Measurements from ENCODE around the gene IFNAR2. TPM values are rescaled to one million over a fixed set of nuclear protein-coding genes. Genes with fewer than 3 reads are reported as not detected.
A peak's percentile ranks its signal among the peaks of the same experiment; 100 is the strongest.
"Not testable (repeated sequence)": the region's sequence is repeated elsewhere in the genome, so short reads cannot be mapped to it uniquely, and the experiment has no call there.

The IFNAR2 gene
- total RNA-seq, 1 donor from 2014 or later, result 7.7 TPM

DNA sequence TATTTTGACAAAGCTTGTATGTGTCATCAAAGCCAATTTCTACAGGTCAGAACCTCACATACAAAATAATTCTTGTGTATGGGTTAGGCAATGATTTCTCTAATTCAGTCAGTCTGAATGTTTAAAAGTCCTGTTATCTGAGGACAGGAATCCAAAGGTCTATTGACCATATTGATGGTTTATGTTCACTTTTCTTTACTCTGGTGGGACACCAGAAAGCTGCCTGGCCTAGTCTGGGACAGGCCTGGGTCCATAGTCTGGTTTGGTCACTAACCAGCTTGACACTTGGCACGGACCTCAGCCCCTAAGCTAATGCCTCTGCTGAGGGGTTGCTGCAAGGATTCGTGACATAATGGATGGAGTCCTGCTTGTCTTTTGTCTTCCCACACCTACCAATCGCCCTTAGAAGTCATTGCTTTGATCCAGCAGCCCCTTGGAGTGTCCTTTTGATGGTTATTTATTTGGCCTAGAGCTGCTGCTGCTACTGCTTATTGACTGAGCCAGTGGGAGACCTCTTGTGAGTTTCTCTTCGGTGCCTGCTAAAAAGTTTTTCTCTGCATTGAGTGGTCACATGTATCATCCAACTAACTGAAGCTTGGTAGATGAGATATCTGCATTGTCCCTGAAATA is 15.7 kb downstream of the IFNAR2 start:
- ATAC-seq, result no peak

DNA sequence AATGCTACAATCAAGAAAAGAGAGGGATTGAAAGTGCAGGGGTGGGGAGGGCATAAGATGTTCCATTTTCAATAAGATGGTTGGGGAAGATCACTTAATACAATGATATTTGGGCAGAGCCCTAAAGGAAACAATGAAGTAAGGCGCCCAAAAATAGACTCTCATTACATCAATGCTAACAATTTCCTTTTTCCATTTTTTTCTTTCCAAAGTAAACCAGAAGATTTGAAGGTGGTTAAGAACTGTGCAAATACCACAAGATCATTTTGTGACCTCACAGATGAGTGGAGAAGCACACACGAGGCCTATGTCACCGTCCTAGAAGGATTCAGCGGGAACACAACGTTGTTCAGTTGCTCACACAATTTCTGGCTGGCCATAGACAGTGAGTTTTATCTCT is 16.8 kb downstream of the IFNAR2 start:
- no peak for ATAC-seq

- ATAC-seq, result no peak
Observed at GRCh38 chr21:33246963-33247362, 17.2 kb downstream of the IFNAR2 start.

- no peak for ATAC-seq
Observed at GRCh38 chr21:33247599-33247998, 17.9 kb downstream of the IFNAR2 start.

DNA sequence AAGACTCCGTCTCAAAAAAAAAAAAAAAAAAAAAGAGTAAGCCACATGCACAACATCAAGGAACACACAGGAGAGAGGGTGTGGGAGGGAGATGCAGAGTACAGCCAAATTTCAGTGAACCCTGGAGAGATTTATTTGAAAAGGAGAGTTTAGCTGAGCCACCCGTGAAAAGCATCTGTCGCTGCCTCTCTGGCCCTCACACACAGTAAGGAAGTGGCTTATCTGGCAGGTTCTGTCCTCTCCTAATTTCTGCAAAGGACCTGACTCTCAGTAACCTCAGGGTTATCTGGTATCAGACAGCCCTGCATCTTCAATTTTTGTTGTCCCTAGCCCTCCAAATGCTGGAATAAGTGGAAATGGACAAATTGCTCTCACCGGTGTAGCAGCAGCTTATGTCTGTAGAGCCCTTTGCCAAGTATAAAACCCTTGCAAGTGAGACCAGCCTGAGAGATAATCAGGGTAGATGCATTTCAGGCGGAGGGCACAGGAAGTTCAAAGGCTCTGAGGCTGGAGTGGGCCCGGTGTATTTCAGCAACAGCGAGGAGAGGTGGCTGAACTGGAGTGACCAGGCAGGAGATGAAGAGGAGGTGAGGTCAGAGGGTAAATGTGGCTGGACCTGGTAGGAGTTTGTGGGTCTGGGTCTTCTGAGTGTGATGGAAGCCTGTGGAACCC is 19.7 kb downstream of the IFNAR2 start:
- no peak for ATAC-seq

DNA sequence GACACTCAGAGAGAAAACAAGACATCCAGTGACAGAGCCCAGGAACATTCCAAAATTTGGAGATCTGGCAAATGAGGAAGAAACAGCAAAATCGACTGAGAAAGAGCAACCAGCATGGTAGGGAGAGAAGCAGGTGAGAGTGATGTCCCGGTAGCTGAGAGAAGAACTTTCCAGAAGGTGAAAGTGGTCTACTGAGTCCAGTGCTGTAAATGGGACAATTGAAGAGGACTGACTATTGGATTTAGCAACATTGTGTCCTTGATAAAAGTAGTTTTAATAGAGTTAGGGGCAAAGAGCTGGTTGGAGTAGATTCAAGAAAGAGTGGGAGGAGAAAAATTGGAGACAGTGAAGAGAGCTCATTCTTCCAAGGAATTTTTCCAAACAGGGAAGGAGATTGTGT is 21.4 kb downstream of the IFNAR2 start:
- no peak for ATAC-seq

GRCh38 chr21:33253382-33253781 is 23.6 kb downstream of the IFNAR2 start:
- ATAC-seq, result not testable (repeated sequence)

GRCh38 chr21:33254766-33255165 is 25.0 kb downstream of the IFNAR2 start:
- no peak for ATAC-seq

GRCh38 chr21:33255404-33255803 is 25.7 kb downstream of the IFNAR2 start:
- ATAC-seq, result no peak

- no peak for ATAC-seq
Observed at GRCh38 chr21:33256019-33256418, 26.3 kb downstream of the IFNAR2 start.

DNA sequence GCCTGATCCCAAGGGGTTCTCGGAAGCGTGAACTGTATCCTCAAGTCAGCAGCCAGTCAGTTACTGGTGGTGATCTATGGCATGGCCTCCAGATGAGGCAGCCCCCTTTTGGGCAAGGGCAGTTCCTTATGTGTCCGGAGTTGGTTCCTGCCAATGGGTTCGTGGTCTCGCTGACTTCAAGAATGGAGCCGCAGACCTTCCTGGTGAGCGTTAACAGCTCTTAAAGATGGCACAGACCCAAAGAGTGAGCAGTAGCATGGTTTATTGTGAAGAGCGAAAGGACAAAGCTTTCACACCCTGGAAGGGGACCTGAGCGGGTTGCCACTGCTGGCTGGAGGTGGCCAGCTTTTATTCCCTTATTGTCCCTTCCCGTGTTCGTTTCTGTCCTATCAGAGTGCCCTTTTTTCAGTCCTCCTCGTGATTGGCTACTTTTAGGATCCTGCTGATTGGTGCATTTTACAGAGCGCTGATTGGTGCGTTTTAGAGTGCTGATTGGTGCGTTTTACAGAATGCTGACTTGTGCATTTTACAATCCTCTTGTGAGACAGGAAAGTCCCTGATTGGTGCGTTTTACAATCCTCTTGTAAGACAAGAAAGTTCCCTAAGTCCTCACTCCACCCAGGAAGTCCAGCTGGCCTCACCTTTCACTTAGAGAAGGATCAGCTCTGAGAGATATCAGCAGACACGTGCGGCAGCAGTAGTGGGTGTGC is 27.5 kb downstream of the IFNAR2 start:
- no peak for ATAC-seq

DNA sequence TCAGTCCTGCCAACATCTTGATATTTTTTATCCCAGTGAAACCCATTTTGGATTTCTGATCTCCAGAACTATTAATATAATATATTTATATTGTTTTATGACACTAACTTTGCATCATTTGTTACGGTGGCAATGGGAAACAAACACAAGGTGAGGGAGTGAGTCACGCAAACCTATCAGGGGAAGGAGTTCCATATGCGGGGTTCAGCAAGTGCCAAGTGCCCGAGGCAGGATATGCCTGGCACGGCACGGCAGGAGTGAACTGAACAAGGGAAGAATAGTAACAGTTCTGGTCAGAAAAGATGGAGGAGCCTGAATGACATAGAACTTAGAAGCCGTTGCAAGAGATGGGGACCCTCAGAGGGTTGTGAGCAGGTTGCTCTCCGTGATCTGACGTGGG is 28.7 kb downstream of the IFNAR2 start:
- no peak for ATAC-seq

DNA sequence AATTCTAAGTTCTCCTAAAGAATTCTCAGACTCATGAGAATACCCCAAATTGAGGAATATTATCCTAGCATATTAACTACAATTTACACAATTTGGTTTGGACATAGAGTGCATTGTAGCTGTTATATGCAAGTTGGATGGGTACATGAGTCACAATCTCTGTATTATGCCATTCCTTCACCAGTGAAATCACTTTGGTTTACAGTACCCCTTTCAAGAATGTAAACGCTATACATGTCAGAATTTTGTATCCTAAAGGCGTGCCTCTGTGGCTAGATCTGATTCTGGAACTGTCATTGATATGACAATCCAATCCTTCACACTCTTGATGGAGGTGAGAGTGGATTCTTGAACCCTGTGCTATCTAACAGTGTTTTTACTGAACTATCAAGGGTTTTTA is 29.7 kb downstream of the IFNAR2 start:
- no peak for ATAC-seq

GRCh38 chr21:33259995-33260394 is 30.3 kb downstream of the IFNAR2 start:
- no peak for ATAC-seq

DNA sequence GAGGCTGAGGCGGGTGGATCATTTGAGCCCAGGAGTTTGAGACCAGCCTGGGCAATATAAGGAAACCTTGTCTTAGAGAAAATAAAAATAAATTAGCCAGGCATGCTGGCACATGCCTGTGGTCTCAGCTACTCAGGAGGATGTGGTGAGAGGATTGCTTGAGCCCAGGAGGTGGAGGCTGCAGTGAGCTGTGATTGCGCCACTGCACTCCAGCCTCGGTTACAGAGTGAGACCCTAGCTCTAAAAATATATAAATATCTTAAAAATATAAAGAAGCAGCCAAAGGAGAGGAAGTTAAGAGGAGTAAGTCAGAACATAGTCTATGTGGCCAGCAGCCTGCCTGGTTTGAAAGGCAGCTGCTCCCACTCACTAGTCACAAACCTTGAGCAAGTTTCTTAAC is 31.9 kb downstream of the IFNAR2 start:
- no peak for ATAC-seq

DNA sequence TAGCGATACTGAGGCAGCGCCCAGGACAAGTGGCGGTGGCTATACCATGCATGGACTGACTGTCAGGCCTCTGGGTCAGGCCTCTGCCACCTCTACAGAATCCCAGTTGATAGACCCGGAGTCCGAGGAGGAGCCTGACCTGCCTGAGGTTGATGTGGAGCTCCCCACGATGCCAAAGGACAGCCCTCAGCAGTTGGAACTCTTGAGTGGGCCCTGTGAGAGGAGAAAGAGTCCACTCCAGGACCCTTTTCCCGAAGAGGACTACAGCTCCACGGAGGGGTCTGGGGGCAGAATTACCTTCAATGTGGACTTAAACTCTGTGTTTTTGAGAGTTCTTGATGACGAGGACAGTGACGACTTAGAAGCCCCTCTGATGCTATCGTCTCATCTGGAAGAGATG is 33.2 kb downstream of the IFNAR2 start:
- ATAC-seq, result no peak

DNA sequence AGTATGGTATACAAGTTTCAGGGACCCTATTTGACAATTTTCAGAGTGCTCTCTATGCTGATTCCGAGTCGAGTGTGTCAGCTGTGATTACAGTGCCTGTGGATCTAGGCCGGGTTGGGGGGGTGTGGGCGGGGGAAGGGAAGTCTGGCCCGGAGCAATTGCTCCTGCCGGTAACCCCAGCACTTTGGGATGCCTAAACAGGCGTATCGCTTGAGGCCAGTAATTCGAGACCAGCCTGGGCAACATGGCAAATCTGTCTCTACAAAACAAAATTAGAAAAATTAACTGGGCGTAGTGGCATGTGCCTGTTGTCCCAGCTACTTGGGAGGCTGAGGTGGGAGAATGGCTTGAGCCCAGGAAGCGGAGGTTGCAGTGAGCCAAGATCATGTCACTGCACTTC is 34.8 kb downstream of the IFNAR2 start:
- ATAC-seq, result no peak

DNA sequence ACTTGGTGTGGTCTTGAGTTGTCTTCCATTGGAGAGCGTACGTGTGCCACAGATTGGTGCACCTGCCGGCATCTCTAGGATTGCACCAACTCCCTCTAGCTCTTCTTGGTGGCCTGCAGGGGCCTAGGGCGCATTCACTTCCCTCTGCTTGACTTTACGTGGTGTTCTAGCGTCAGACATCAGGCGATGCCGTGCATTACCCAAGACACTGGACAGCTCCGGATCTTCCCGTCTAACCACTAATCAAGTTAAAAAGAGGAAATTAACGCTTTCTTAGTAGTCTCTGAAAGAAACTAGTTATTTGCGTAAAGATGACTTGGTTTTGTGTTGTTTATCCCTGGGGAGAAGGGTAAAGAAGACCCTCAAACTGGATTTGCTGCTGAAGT is 35.9 kb downstream of the IFNAR2 start:
- peak; percentile 55 for ATAC-seq

GRCh38 chr21:33266050-33266788 is 36.5 kb downstream of the IFNAR2 start, which contains the start of gene IL10RB:
Gene IL10RB (plus strand): TSS chr21:33266367. CDS start chr21:33266466, 99 bp downstream.
- ATAC-seq, result peak; percentile 78

DNA sequence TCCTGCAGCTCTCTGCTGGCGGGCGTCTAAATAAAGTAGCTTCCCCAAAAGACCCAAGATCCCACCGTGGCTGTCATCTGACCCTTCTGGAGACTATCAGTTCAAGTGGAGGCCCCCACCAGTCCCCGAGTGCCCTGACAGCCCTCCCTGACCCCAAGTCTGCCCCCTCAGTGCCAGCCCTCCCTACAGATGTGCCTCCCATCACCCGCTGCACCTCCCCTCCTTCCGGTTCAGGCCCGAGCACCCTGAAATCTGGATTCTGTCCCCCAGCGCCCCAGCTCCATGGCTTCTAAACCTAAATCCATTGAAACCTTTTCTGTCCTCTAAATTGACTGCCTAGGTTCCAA is 37.0 kb downstream of the IFNAR2 start:
- peak; percentile 14 for ATAC-seq

DNA sequence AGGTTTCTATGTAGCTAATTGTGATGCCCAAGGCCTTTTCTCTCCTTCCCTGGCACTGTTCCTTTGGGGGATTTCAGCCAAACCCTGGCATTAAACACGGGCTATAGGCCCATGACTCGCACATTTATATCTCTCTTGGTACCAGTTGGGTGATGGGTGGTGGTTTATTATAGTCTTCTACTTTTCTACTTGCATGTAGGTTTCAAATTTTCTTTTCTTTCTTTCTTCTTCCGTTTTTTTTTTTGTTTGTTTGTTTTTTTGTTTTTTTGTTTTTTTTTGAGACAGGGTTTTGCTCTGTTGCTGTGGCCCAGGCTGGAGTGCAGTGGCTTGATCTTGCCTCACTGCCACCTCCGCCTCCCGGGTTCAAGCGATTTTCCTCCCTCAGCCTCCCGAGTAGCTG is 37.5 kb downstream of the IFNAR2 start:
- ATAC-seq, result no peak

DNA sequence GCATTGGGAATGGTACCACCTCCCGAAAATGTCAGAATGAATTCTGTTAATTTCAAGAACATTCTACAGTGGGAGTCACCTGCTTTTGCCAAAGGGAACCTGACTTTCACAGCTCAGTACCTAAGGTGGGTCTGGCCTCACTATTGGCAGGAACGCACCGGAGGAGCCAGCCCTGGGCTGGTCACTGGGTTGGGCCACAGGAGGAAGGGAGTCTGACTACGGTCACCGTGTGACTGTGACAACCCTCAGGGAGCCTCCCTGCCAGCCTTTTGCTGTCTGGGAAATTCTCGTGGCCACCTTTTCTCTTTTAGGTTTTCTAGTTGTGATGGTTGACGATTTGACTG is 38.6 kb downstream of the IFNAR2 start:
- ATAC-seq, result peak; percentile 63

DNA sequence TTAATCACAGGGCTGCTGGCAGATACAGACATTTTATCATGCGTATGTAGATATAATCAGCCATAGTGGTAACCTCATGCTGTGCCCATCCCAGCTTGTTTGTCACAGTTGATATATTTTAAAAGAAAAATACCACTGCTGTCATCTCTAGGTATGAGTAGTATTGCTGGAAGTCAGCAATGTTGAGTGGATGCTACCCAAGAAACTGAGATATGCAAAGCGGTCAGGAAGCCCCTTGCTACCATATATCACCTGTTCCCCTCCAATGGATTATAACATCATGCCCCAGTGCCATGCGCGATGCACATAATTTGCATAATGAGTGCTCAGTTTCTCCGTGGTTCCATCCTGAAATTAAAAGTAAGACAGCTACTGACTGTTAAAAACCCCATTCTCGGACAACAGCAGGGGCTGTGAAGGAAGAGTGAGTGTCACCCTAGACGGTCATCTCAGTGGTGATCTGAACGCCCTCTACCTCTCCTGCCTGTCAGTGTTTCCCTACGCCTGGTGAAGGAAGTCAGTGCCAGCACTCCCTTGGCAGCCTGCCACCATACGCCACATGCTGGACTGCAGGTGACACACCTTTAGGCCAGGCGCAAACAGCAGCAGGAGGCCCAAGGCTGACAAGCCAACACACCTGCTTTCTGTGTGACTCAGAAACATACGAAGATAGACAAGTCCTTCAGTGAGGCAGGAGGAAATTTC is 39.2 kb downstream of the IFNAR2 start:
- peak; percentile 85 for ATAC-seq

All from esophagus mucosa (tissue), 1 donor.